ENCODE measurements around the gene SYNPO2L. TPM values are rescaled to one million over a fixed set of nuclear protein-coding genes. Genes with fewer than 3 reads are reported as not detected.

Gene SYNPO2L
- total RNA-seq (2022; extraction: Qiagen RNA extraction), result 0.01 to 0.03 TPM (median 0.02 TPM) in 4 of 5 replicates, not detected in the other

DNA sequence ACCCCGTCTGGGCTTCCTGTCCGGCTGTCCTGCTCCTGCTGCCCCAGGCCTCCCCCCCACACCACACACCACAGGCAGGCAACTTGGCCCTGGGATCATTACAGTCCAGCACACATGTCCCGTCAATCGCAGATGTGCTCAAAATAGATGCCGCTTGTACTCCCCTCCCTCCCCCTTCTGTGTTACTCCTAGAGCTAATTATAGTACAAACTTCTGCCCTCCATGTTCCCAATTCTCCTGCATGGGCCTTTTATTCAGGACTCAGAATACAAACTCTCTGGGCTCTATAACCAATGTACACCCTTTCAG is at the start of gene SYNPO2L:
Gene SYNPO2L (minus strand): TSS at position 40 of the 309 bp plus-strand sequence. CDS start 107 bp downstream, outside the sequence.

GRCh38 chr10:73697675-73698159 is 41.9 kb upstream of the SYNPO2L start, which contains the start of gene AGAP5:
Gene AGAP5 (minus strand): TSS chr10:73698109. CDS start chr10:73697755, 354 bp downstream.

GRCh38 chr10:73641328-73642060 is 14.3 kb downstream of the SYNPO2L start, which contains the start of gene MYOZ1:
Gene MYOZ1 (minus strand): TSS chr10:73641474. CDS start chr10:73640017, 1,457 bp downstream.

Other genes with a start within 250 kb of the SYNPO2L start
- gene ANXA7, start 242.0 kb downstream of the SYNPO2L start, total RNA-seq (2022; extraction: Qiagen RNA extraction), result 108 to 117 TPM (median 112 TPM) in 5 replicates
- gene MSS51, start 222.5 kb downstream of the SYNPO2L start, total RNA-seq (2022; extraction: Qiagen RNA extraction), result 0.31 to 0.68 TPM (median 0.38 TPM) in 5 replicates
- 14.8 to 17.8 TPM (median 16.6 TPM) in 5 replicates for gene PPP3CB, start 160.0 kb downstream of the SYNPO2L start, total RNA-seq (2022; extraction: Qiagen RNA extraction)
- 8.5 to 11.4 TPM (median 10.4 TPM) in 5 replicates for gene USP54, start 64.7 kb downstream of the SYNPO2L start, total RNA-seq (2022; extraction: Qiagen RNA extraction)
- 0.06 TPM in 1 of 5 replicates, not detected in the others for gene MYOZ1, start 14.6 kb downstream of the SYNPO2L start, total RNA-seq (2022; extraction: Qiagen RNA extraction)
- gene AGAP5, start 42.1 kb upstream of the SYNPO2L start, total RNA-seq (2022; extraction: Qiagen RNA extraction), result 1.6 to 2.4 TPM (median 2.3 TPM) in 5 replicates
- 50.8 to 58.8 TPM (median 56.2 TPM) in 5 replicates for gene SEC24C, start 88.3 kb upstream of the SYNPO2L start, total RNA-seq (2022; extraction: Qiagen RNA extraction)
- 59.1 to 72.4 TPM (median 64.6 TPM) in 5 replicates for gene CHCHD1, start 126.0 kb upstream of the SYNPO2L start, total RNA-seq (2022; extraction: Qiagen RNA extraction)
- gene ZSWIM8, start 129.6 kb upstream of the SYNPO2L start, total RNA-seq (2022; extraction: Qiagen RNA extraction), result 29.4 to 42.7 TPM (median 40.2 TPM) in 5 replicates
- gene NDST2, start 155.6 kb upstream of the SYNPO2L start, total RNA-seq (2022; extraction: Qiagen RNA extraction), result 15.0 to 19.2 TPM (median 15.5 TPM) in 5 replicates
- gene CAMK2G, start 218.5 kb upstream of the SYNPO2L start, total RNA-seq (2022; extraction: Qiagen RNA extraction), result 16.6 to 20.5 TPM (median 18.5 TPM) in 5 replicates

Measured in A549 treated with AZD2906 at 1 μM for 4 hours (cell line).